H1 (cell line): Measurements from ENCODE around the gene ADIRF. TPM values are rescaled to one million over a fixed set of nuclear protein-coding genes. Genes with fewer than 3 reads are reported as not detected.

Experiments
- CTCF ChIA-PET: fragments of 300-600 bp; sonication (Branson Sonifier 250); formaldehyde crosslinking; loops from one replicate; lab custom pipeline; 2021; ENCODE audit not compliant: partially characterized antibody; lab: Charles Lee
- POLR2A ChIA-PET: fragments of 300-600 bp; sonication (Branson Sonifier 250); formaldehyde crosslinking; loops from one replicate; lab custom pipeline; 2021; ENCODE audit warnings: inconsistent platforms; ENCODE audit not compliant: partially characterized antibody; lab: Charles Lee
- DNase-seq, 2 experiments: peaks; one replicate each; pipeline versions ENCODE4 v3.0.0 to v3.0.0-alpha.2; 2010 to 2022; ENCODE audit warnings: low spot score in 2 of 2, low read depth in 1 of 2, mixed read lengths in 1 of 2
- FAIRE-seq: peaks from 2 replicates; lab custom pipeline; 2011; peaks lifted over from hg19 to GRCh38; lab: Jason Lieb, UNC
- H2AFZ ChIP-seq: 2 replicates; pipeline ENCODE4 v1.8.1; 2012; ENCODE audit warnings: low read length, inconsistent platforms
- H2AK5ac ChIP-seq: 2 replicates; pipeline ENCODE4 v1.6.1; 2013; ENCODE audit warnings: low read depth, low read length
- H2BK120ac ChIP-seq: replicated peaks from 2 replicates; pipeline ENCODE3; 2013; ENCODE audit warnings: low read depth, low read length, inconsistent platforms
- H2BK12ac ChIP-seq: 2 replicates; pipeline ENCODE4 v1.6.1; 2013; ENCODE audit warnings: low read depth, low read length
- H2BK15ac ChIP-seq: 2 replicates; pipeline ENCODE4 v1.6.1; 2013; ENCODE audit warnings: low read length
- H2BK20ac ChIP-seq: 2 replicates; pipeline ENCODE4 v1.6.1; 2013; ENCODE audit warnings: low read length
- H2BK5ac ChIP-seq: 2 replicates; pipeline ENCODE4 v1.6.1; 2013; ENCODE audit warnings: low read depth, low read length
- H3K14ac ChIP-seq: 2 replicates; pipeline ENCODE4 v1.6.1; 2013; ENCODE audit warnings: inconsistent platforms; ENCODE audit not compliant: insufficient read length
- H3K18ac ChIP-seq: 2 replicates; pipeline ENCODE4 v1.6.1; 2013; ENCODE audit warnings: low read length; ENCODE audit errors: extremely low read depth
- H3K23ac ChIP-seq: 2 replicates; pipeline ENCODE4 v1.6.1; 2013; ENCODE audit warnings: inconsistent platforms; ENCODE audit not compliant: insufficient read length
- H3K23me2 ChIP-seq: 2 replicates; pipeline ENCODE4 v1.6.1; 2013; ENCODE audit warnings: low read depth, low read length
- H3K27ac ChIP-seq: 2 replicates; pipeline ENCODE4 v1.6.1; 2011; ENCODE audit warnings: low read depth, low read length, inconsistent platforms
- H3K27me3 ChIP-seq, 4 experiments: replicated peaks in 1 of 4; 1 replicate in 1 of 4; 2 replicates in 3 of 4; pipeline versions ENCODE4 v1.6.1 to v1.8.1; 2011 to 2013; ENCODE audit warnings: low read length in 3 of 4, mild to moderate bottlenecking in 3 of 4, inconsistent platforms in 2 of 4, mixed read lengths in 2 of 4, moderate library complexity in 1 of 4; ENCODE audit not compliant: control insufficient read depth in 3 of 4, insufficient read depth in 3 of 4; ENCODE audit errors: extremely low read depth in 1 of 4
- H3K36me3 ChIP-seq, 4 experiments: 2 replicates each; pipeline versions ENCODE4 v1.6.1 to v1.8.1; 2011 to 2013; ENCODE audit warnings: mild to moderate bottlenecking in 4 of 4, low read length in 3 of 4, moderate library complexity in 2 of 4, control low read depth in 1 of 4, inconsistent platforms in 1 of 4; ENCODE audit not compliant: insufficient read depth in 4 of 4, control insufficient read depth in 2 of 4
- H3K4ac ChIP-seq: replicated peaks from 2 replicates; pipeline ENCODE3; 2013; ENCODE audit warnings: low read length, low read depth, mixed read lengths, inconsistent platforms; ENCODE audit not compliant: insufficient read length
- H3K4me1 ChIP-seq, 4 experiments: replicated peaks in 1 of 4; 1 replicate in 1 of 4; 2 replicates in 3 of 4; pipeline versions ENCODE4 v1.6.1 to v1.8.1; 2011 to 2013; ENCODE audit warnings: low read length in 3 of 4, inconsistent platforms in 2 of 4, mixed read lengths in 1 of 4; ENCODE audit not compliant: insufficient read depth in 4 of 4, control insufficient read depth in 3 of 4
- H3K4me2 ChIP-seq, 2 experiments: 2 replicates each; pipeline versions ENCODE4 v1.6.1 to v1.8.1; 2011 to 2013; ENCODE audit warnings: low read depth in 2 of 2, low read length in 2 of 2, control low read depth in 1 of 2, inconsistent platforms in 1 of 2, mild to moderate bottlenecking in 1 of 2; ENCODE audit not compliant: insufficient read depth in 1 of 2
- H3K4me3 ChIP-seq, 4 experiments: fragments of 200-600, 300-600 bp in 1 of 4; sonication (generic), shearing (Covaris generic), sonication (Bioruptor Twin) in 1 of 4; 2 replicates each; pipeline versions ENCODE4 v1.5.1 to v1.8.1; 2011 to 2016; ENCODE audit warnings: low read length in 4 of 4, low read depth in 3 of 4, control low read depth in 2 of 4, inconsistent platforms in 2 of 4, mild to moderate bottlenecking in 2 of 4, mixed read lengths in 1 of 4, moderate library complexity in 1 of 4; ENCODE audit not compliant: insufficient read depth in 2 of 4; ENCODE audit errors: extremely low read depth in 1 of 4
- H3K56ac ChIP-seq: replicated peaks from 2 replicates; pipeline ENCODE3; 2013; ENCODE audit warnings: low read depth, mild to moderate bottlenecking, mixed read lengths, low read length, inconsistent platforms; ENCODE audit not compliant: insufficient read length
- H3K79me1 ChIP-seq: 2 replicates; pipeline ENCODE4 v1.6.1; 2013; ENCODE audit warnings: low read depth, low read length, control low read depth
- H3K79me2 ChIP-seq, 2 experiments: 2 replicates each; pipeline versions ENCODE4 v1.6.1 to v1.8.1; 2012 to 2013; ENCODE audit warnings: low read length in 2 of 2, mild to moderate bottlenecking in 2 of 2, inconsistent platforms in 1 of 2; ENCODE audit not compliant: insufficient read depth in 2 of 2, control insufficient read depth in 1 of 2
- H3K9ac ChIP-seq, 4 experiments: replicated peaks in 1 of 4; 1 replicate in 1 of 4; 2 replicates in 3 of 4; pipeline versions ENCODE4 v1.6.1 to v1.8.1; 2011 to 2013; ENCODE audit warnings: low read depth in 3 of 4, low read length in 3 of 4, control low read depth in 2 of 4, mild to moderate bottlenecking in 2 of 4, moderate library complexity in 2 of 4, inconsistent platforms in 1 of 4; ENCODE audit errors: extremely low read depth in 1 of 4
- H3K9me3 ChIP-seq, 2 experiments: 2 replicates each; pipeline versions ENCODE4 v1.6.1 to v1.8.1; 2012 to 2013; ENCODE audit warnings: mild to moderate bottlenecking in 2 of 2, moderate library complexity in 2 of 2, control low read depth in 1 of 2, inconsistent platforms in 1 of 2, low read depth in 1 of 2, low read length in 1 of 2, mixed read lengths in 1 of 2; ENCODE audit not compliant: insufficient read depth in 2 of 2
- H4K20me1 ChIP-seq, 2 experiments: replicated peaks in 1 of 2; 2 replicates each; pipeline versions ENCODE3 to v1.8.1; 2011 to 2013; ENCODE audit warnings: inconsistent platforms in 2 of 2, low read length in 2 of 2, mild to moderate bottlenecking in 1 of 2; ENCODE audit not compliant: insufficient read depth in 2 of 2, control insufficient read depth in 1 of 2
- H4K5ac ChIP-seq: 2 replicates; pipeline ENCODE4 v1.6.1; 2013; ENCODE audit warnings: low read length, low read depth, mixed read lengths, inconsistent platforms; ENCODE audit not compliant: insufficient read length
- H4K8ac ChIP-seq: 2 replicates; pipeline ENCODE4 v1.8.0; 2013; ENCODE audit warnings: mild to moderate bottlenecking, moderate library complexity, low read length, inconsistent platforms; ENCODE audit not compliant: insufficient read depth; ENCODE audit errors: extremely low read depth
- H4K91ac ChIP-seq: replicated peaks from 2 replicates; pipeline ENCODE3; 2013; ENCODE audit warnings: low read length, mixed read lengths, inconsistent platforms; ENCODE audit not compliant: insufficient read length
- HDAC6 ChIP-seq: IDR thresholded peaks from one replicate; pipeline ENCODE4 v1.7.1; 2012; ENCODE audit warnings: low read depth, mild to moderate bottlenecking, inconsistent platforms, low read length, moderate library complexity
- KDM4A ChIP-seq: IDR thresholded peaks from one replicate; pipeline ENCODE4 v1.7.1; 2012; ENCODE audit warnings: low read depth, mild to moderate bottlenecking, moderate library complexity, low read length, inconsistent platforms; ENCODE audit not compliant: severe bottlenecking
- KDM5A ChIP-seq: fragments of 200-600 bp; IDR thresholded peaks from 2 replicates; pipeline ENCODE4 v1.7.1; 2012; ENCODE audit warnings: mild to moderate bottlenecking, low read length, inconsistent platforms, mixed read lengths
- MAFK ChIP-seq: IDR thresholded peaks from 2 replicates; pipeline ENCODE4 v1.6.1; 2012; ENCODE audit warnings: low read depth, mild to moderate bottlenecking, improper control_type of control experiment, low read length
- POLR2AphosphoS5 ChIP-seq: IDR thresholded peaks from 2 replicates; pipeline ENCODE4 v1.6.1; 2011; ENCODE audit warnings: low read depth, low read length
- RAD21 ChIP-seq, 2 experiments: IDR thresholded peaks in 1 of 2; conservative IDR thresholded peaks in 1 of 2; 2 replicates each; pipeline ENCODE4 v1.6.1; 2011; ENCODE audit warnings: low read depth in 2 of 2, low read length in 2 of 2, improper control_type of control experiment in 1 of 2, inconsistent platforms in 1 of 2, mild to moderate bottlenecking in 1 of 2, moderate library complexity in 1 of 2
- RFX5 ChIP-seq: IDR thresholded peaks from 2 replicates; pipeline ENCODE4 v1.6.1; 2011; ENCODE audit warnings: low read depth, low read length, improper control_type of control experiment, borderline replicate concordance
- SP1 ChIP-seq: IDR thresholded peaks from 2 replicates; pipeline ENCODE4 v1.6.1; 2011; ENCODE audit warnings: low read depth, low read length
- SUZ12 ChIP-seq: fragments of 200-600 bp; sonication (generic); IDR thresholded peaks from 2 replicates; pipeline ENCODE4 v1.6.1; 2012; ENCODE audit warnings: mild to moderate bottlenecking, inconsistent platforms, low read length, moderate library complexity, mixed read lengths
- TAF1 ChIP-seq: IDR thresholded peaks from 2 replicates; pipeline ENCODE4 v1.6.1; 2011; ENCODE audit warnings: mild to moderate bottlenecking, low read depth, low read length
- TAF7 ChIP-seq: optimal IDR thresholded peaks from 2 replicates; pipeline ENCODE3; 2011; ENCODE audit warnings: low read depth, mild to moderate bottlenecking, inconsistent platforms, low read length, moderate library complexity, borderline replicate concordance
- TCF12 ChIP-seq: IDR thresholded peaks from 2 replicates; pipeline ENCODE4 v1.6.1; 2011; ENCODE audit warnings: low read depth, mild to moderate bottlenecking, low read length
- WGBS, 2 experiments: shearing (Covaris generic) in 1 of 2; methylation state at CpG; one replicate each; pipeline versions ENCODE4 v1.1.6 to v1.1.7; 2013 to 2015; ENCODE audit warnings: low lambda C conversion rate in 2 of 2, mixed read lengths in 2 of 2, inconsistent platforms in 1 of 2, low coverage in 1 of 2, missing lambda C conversion rate in 1 of 2; ENCODE audit not compliant: insufficient replicate concordance in 2 of 2, insufficient coverage in 1 of 2, insufficient read length in 1 of 2; ENCODE audit errors: extremely low coverage in 1 of 2, missing lambda C conversion rate in 1 of 2; 5-methylcytosine and 5-hydroxymethylcytosine counted together
- polyA plus RNA-seq, 7 experiments: library from polyadenylated mRNA; depleted of rRNA in 3 of 7; stranded (reverse) in 5 of 7; unstranded in 2 of 7; fragments of >200 nt in 5 of 7; fragments of 200-250 nt in 2 of 7; gene quantifications; 1 replicate in 5 of 7; 2 replicates in 1 of 7; 4 replicates in 1 of 7; pipeline versions ENCODE4 v1.2.1 to v1.2.3, GENCODE V29; 2011 to 2013; ENCODE audit warnings: missing spikeins in 2 of 7, mixed read lengths in 2 of 7
- total RNA-seq: library from RNA; stranded (reverse); fragmentation: NEBNext Ultra II Directional; extraction: Animal tissue kit (Norgen Biotek cat#: 25700); gene quantifications from 2 replicates; pipeline ENCODE4 v1.2.1, GENCODE V29; 2021

The ADIRF gene
- total and polyA plus RNA-seq, 2 of the 8 experiments (the other 6 are each of a cell fraction or from before 2014, with no cell fraction given) = not detected

DNA sequence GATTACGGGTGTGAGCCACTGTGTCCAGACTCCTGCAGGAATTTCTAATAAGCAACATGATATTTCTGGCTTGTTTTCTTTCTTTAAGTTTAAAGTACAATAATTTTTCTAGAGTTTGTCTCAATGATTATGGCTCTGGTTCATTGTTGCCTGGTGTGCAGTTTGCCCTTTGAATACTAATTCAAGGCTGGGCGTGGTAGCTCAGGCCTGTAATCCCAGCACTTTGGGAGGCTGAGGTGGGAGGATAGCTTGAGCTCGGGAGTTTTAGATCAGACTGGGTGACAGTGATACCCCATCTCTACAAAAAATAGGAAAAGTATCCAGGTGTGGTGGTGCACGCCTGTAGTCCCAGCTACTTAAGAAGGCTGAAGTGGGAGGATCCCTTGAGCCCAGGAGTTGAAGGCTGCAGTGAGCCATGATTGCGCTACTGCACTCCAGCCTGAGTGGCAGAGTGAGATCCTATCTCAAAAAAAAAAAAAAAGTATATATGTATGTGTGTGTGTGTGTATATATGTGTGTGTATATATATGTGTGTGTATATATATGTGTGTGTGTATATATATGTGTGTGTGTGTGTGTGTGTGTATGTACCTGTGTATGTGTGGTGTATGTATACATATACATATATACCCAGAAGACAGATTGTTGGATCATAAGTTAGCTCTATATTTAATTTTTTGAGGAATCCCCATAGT is 8.2 kb downstream of the ADIRF start:
- no peak overlapping the region; the same call in 1 of the 2 replicates for H4K8ac ChIP-seq
- CTCF ChIA-PET = interaction anchor here (0.9 to 3.2 kb wide), 6 partner anchors 10 to 78 kb away, joined by 3 to 25 read pairs (median 7); partner anchors contain the start of gene ADIRF

More for the DNA sequence above, 8.2 kb downstream of the ADIRF start:
- Histone ChIP-seq H3K79me1 (no peaks in the 10 kb centered on the region), H3K27me3 (peaks cover 1 to 17% (median 14%) of the 10 kb centered on the region in 4 experiments), H2BK12ac (no peak overlapping the region), H3K27ac (no peak overlapping the region), H4K20me1 (no peaks in the 10 kb centered on the region), H3K4me2 (no peak overlapping the region), H3K4me1 (peaks cover under 1 to 6% (median 2%) of the 10 kb centered on the region in 4 experiments; a peak in 4 of 7 replicates), H2AFZ (no peak overlapping the region), H3K36me3 (no peaks in the 10 kb centered on the region), H3K23ac (no peak overlapping the region), H2AK5ac (no peak overlapping the region), H3K9me3 (no peaks in the 10 kb centered on the region), H3K79me2 (no peaks in the 10 kb centered on the region), H3K18ac (no peak overlapping the region), H2BK5ac (no peak overlapping the region), H4K5ac (no peak overlapping the region), H3K4me3 (no peak overlapping the region), H3K9ac (no peak overlapping the region), H3K14ac (no peak overlapping the region), H2BK120ac (no peak overlapping the region), H3K23me2 (peaks cover 5% of the 10 kb centered on the region; the same call in 1 of the 2 replicates), H4K91ac (no peak overlapping the region), H2BK20ac (no peak overlapping the region), H3K56ac (no peak overlapping the region), H2BK15ac (no peak overlapping the region), H3K4ac (no peak overlapping the region)
- WGBS, 2 experiments = 84% methylated on average over 4 of the region's 5 CpGs; no CpG with 5 or more reads in 1 of the 2 experiments
- TF ChIP-seq TAF1 (no peak), KDM4A (no peak), MAFK (no peak), SP1 (no peak), TCF12 (no peak), SUZ12 (no peak), POLR2AphosphoS5 (no peak), RAD21 (IDR thresholded peaks at IDR 0.05 in 1 of 2, conservative IDR thresholded peaks at IDR 0.05 in 1 of 2; ENCODE audit: low read depth in 2 of 2, low read length in 2 of 2) (no peak), TAF7 (no peak), KDM5A (no peak), RFX5 (no peak), HDAC6 (no peak)
- DNase-seq = no peak
- POLR2A ChIA-PET = interaction anchor here (0.6 kb wide), 1 partner anchor 368 kb away, joined by 3 read pairs; no protein-coding TSS in a partner anchor
- FAIRE-seq = no peak
